Type B pancreatic cell (in vitro differentiated cells): Measurements from ENCODE around the gene EHD3. TPM values are rescaled to one million over a fixed set of nuclear protein-coding genes. Genes with fewer than 3 reads are reported as not detected.

Source experiments
- DNase-seq: peaks from one replicate; pipeline ENCODE4 v3.0.0; 2021; ENCODE audit warnings: mixed read lengths; ENCODE audit not compliant: unreplicated experiment; ENCODE audit errors: extremely low spot score
- H3K27ac Mint-ChIP-seq: 2 replicates; pipeline ENCODE4 v1.8.0; 2021; ENCODE audit warnings: mild to moderate bottlenecking, mixed read lengths
- H3K27me3 Mint-ChIP-seq: 2 replicates; pipeline ENCODE4 v1.8.0; 2021; ENCODE audit warnings: mixed read lengths
- H3K36me3 Mint-ChIP-seq: 2 replicates; pipeline ENCODE4 v1.8.0; 2021; ENCODE audit warnings: mixed read lengths
- H3K4me1 Mint-ChIP-seq: one replicate; pipeline ENCODE4 v1.8.0; 2021; ENCODE audit warnings: mixed read lengths; ENCODE audit not compliant: unreplicated experiment
- H3K4me3 Mint-ChIP-seq: 2 replicates; pipeline ENCODE4 v1.8.0; 2021; ENCODE audit warnings: mild to moderate bottlenecking, mixed read lengths
- H3K9me3 Mint-ChIP-seq: 2 replicates; pipeline ENCODE4 v1.8.0; 2021; ENCODE audit warnings: mixed read lengths
- CTCF ChIP-seq: fragments of 200-600 bp; sonication (generic); conservative IDR thresholded peaks from 2 replicates; pipeline ENCODE4 v1.5.0; 2021; ENCODE audit warnings: antibody characterized with exemption, mild to moderate bottlenecking
- total RNA-seq: library from RNA; stranded (reverse); gene quantifications from 2 replicates; pipeline ENCODE4 v1.2.1, GENCODE V29; 2021; ENCODE audit warnings: low replicate concordance

Gene EHD3
- total RNA-seq, 1 donor from 2014 or later, result 8.9 TPM

GRCh38 chr2:31253356-31254131 is 19.6 kb downstream of the EHD3 start:
- H3K27ac Mint-ChIP-seq, result no peak overlapping the region
- no peak for TF ChIP-seq CTCF
- H3K9me3 Mint-ChIP-seq, result no peaks in the 10 kb centered on the region
- H3K4me3 Mint-ChIP-seq, result no peak overlapping the region
- H3K4me1 Mint-ChIP-seq, result no peaks in the 10 kb centered on the region
- H3K36me3 Mint-ChIP-seq, result no peaks in the 10 kb centered on the region
- DNase-seq, result no peak
- H3K27me3 Mint-ChIP-seq, result no peaks in the 10 kb centered on the region

GRCh38 chr2:31254237-31255203 is 20.6 kb downstream of the EHD3 start:
- no peak overlapping the region for H3K4me3 Mint-ChIP-seq
- H3K36me3 Mint-ChIP-seq, result no peaks in the 10 kb centered on the region
- H3K27me3 Mint-ChIP-seq, result no peaks in the 10 kb centered on the region
- no peaks in the 10 kb centered on the region for H3K4me1 Mint-ChIP-seq
- no peak for DNase-seq
- TF ChIP-seq CTCF, result no peak
- H3K9me3 Mint-ChIP-seq, result no peaks in the 10 kb centered on the region
- H3K27ac Mint-ChIP-seq, result no peak overlapping the region

- no peak for DNase-seq
- no peak overlapping the region for H3K27ac Mint-ChIP-seq
- no peaks in the 10 kb centered on the region for H3K4me1 Mint-ChIP-seq
- no peaks in the 10 kb centered on the region for H3K27me3 Mint-ChIP-seq
- H3K4me3 Mint-ChIP-seq, result no peak overlapping the region
- TF ChIP-seq CTCF, result no peak
- H3K36me3 Mint-ChIP-seq, result peaks cover under 1% of the 10 kb centered on the region
- H3K9me3 Mint-ChIP-seq, result no peaks in the 10 kb centered on the region
These were observed 22.1 kb downstream of the EHD3 start for GRCh38 chr2:31255911-31256571.

GRCh38 chr2:31256611-31257382 is 22.8 kb downstream of the EHD3 start:
- no peak overlapping the region for H3K4me3 Mint-ChIP-seq
- H3K27ac Mint-ChIP-seq, result no peak overlapping the region
- H3K4me1 Mint-ChIP-seq, result no peaks in the 10 kb centered on the region
- H3K36me3 Mint-ChIP-seq, result peaks cover 4% of the 10 kb centered on the region
- no peaks in the 10 kb centered on the region for H3K9me3 Mint-ChIP-seq
- no peak for DNase-seq
- no peak for TF ChIP-seq CTCF
- no peaks in the 10 kb centered on the region for H3K27me3 Mint-ChIP-seq

- H3K27ac Mint-ChIP-seq, result no peak overlapping the region
- H3K36me3 Mint-ChIP-seq, result peaks cover 4% of the 10 kb centered on the region
- DNase-seq, result no peak
- no peak overlapping the region for H3K4me3 Mint-ChIP-seq
- no peak for TF ChIP-seq CTCF
- H3K9me3 Mint-ChIP-seq, result no peaks in the 10 kb centered on the region
- no peaks in the 10 kb centered on the region for H3K27me3 Mint-ChIP-seq
- H3K4me1 Mint-ChIP-seq, result no peaks in the 10 kb centered on the region
These were observed 24.4 kb downstream of the EHD3 start for GRCh38 chr2:31258351-31258750.
